RPMI7951 (cell line): Measurements from ENCODE around the gene NMS. TPM values are rescaled to one million over a fixed set of nuclear protein-coding genes. Genes with fewer than 3 reads are reported as not detected.

ENCODE experiments used
- DNase-seq: peaks from one replicate; pipeline ENCODE4 v3.0.0-alpha.2; 2012; ENCODE audit warnings: low read depth
- total RNA-seq: library from RNA; depleted of rRNA; stranded (reverse); fragments of >200 nt; shearing (Covaris generic); gene quantifications from 2 replicates; pipeline ENCODE4 v1.2.3, GENCODE V29; 2014; rRNA removed

Gene NMS
- total RNA-seq = not detected in 2 replicates

- no peak for DNase-seq
Measured at GRCh38 chr2:100470182-100470581, at the start of gene NMS. NMS (plus strand) TSS chr2:100470482; CDS start chr2:100470489, 7 bp downstream.

- DNase-seq = peak; percentile 51
Measured at GRCh38 chr2:100422320-100423055, 47.8 kb upstream of the NMS start.

- no peak for DNase-seq
Measured at GRCh38 chr2:100423631-100424030, 46.7 kb upstream of the NMS start.

GRCh38 chr2:100424277-100424875 lies 45.9 kb upstream of the NMS start:
- DNase-seq = no peak

- DNase-seq = no peak
Measured at GRCh38 chr2:100425107-100425506, 45.2 kb upstream of the NMS start.

GRCh38 chr2:100425573-100426383 lies 44.5 kb upstream of the NMS start:
- DNase-seq = no peak

GRCh38 chr2:100426384-100426720 lies 43.9 kb upstream of the NMS start:
- DNase-seq = no peak

- DNase-seq = no peak
Measured at GRCh38 chr2:100427111-100427510, 43.2 kb upstream of the NMS start.

- peak; percentile 32 for DNase-seq
Measured at GRCh38 chr2:100427627-100428258, 42.5 kb upstream of the NMS start.

GRCh38 chr2:100429726-100430125 lies 40.6 kb upstream of the NMS start:
- DNase-seq = no peak

GRCh38 chr2:100437751-100438150 lies 32.5 kb upstream of the NMS start:
- DNase-seq = no peak

- no peak for DNase-seq
Measured at GRCh38 chr2:100446696-100447095, 23.6 kb upstream of the NMS start.

- DNase-seq = no peak
Measured at GRCh38 chr2:100451092-100451491, 19.2 kb upstream of the NMS start.

GRCh38 chr2:100451734-100452133 lies 18.5 kb upstream of the NMS start:
- DNase-seq = no peak

- no peak for DNase-seq
Measured at GRCh38 chr2:100453853-100454252, 16.4 kb upstream of the NMS start.

- DNase-seq = peak; percentile 21
Measured at GRCh38 chr2:100456357-100456756, 13.9 kb upstream of the NMS start.

GRCh38 chr2:100460904-100461530 lies 9.3 kb upstream of the NMS start:
- DNase-seq = no peak

GRCh38 chr2:100470898-100471514 lies 724 bp downstream of the NMS start:
- DNase-seq = peak; percentile 14

- no peak for DNase-seq
Measured at GRCh38 chr2:100476606-100477005, 6.3 kb downstream of the NMS start.

GRCh38 chr2:100482741-100483140 lies 12.5 kb downstream of the NMS start:
- DNase-seq = peak; percentile 9

GRCh38 chr2:100483895-100484294 lies 13.6 kb downstream of the NMS start:
- no peak for DNase-seq
